GM19099 (cell line): ENCODE data around the gene KSR2.

Experiments used
- POLR2A ChIP-seq: IDR thresholded peaks from 3 replicates; pipeline ENCODE4 v1.6.1; 2011; ENCODE audit warnings: low read depth; ENCODE audit not compliant: insufficient read length; ENCODE audit errors: extremely low read depth

KSR2 gene

GRCh38 chr12:117439531-117440001 lies 529.2 kb downstream of the KSR2 start:
- no peak for TF ChIP-seq POLR2A

- TF ChIP-seq POLR2A: no peak
Measured at GRCh38 chr12:117438809-117439208, 530.0 kb downstream of the KSR2 start.

- no peak for TF ChIP-seq POLR2A
Measured at GRCh38 chr12:117437516-117438255, 531.1 kb downstream of the KSR2 start.

- TF ChIP-seq POLR2A: no peak
Measured at GRCh38 chr12:117433878-117434277, 534.9 kb downstream of the KSR2 start.

GRCh38 chr12:117430246-117430645 lies 538.5 kb downstream of the KSR2 start:
- no peak for TF ChIP-seq POLR2A

- TF ChIP-seq POLR2A: no peak
Measured at GRCh38 chr12:117427211-117427610, 541.6 kb downstream of the KSR2 start.

GRCh38 chr12:117421987-117422386 lies 546.8 kb downstream of the KSR2 start:
- TF ChIP-seq POLR2A: no peak

- no peak for TF ChIP-seq POLR2A
Measured at GRCh38 chr12:117421068-117421752, 547.6 kb downstream of the KSR2 start.

GRCh38 chr12:117417004-117417403 lies 551.8 kb downstream of the KSR2 start:
- TF ChIP-seq POLR2A: no peak

- TF ChIP-seq POLR2A: no peak
Measured at GRCh38 chr12:117412465-117413188, 556.2 kb downstream of the KSR2 start.

GRCh38 chr12:117409286-117409685 lies 559.5 kb downstream of the KSR2 start:
- TF ChIP-seq POLR2A: no peak

- no peak for TF ChIP-seq POLR2A
Measured at GRCh38 chr12:117408161-117408791, 560.5 kb downstream of the KSR2 start.

- TF ChIP-seq POLR2A: no peak
Measured at GRCh38 chr12:117404940-117405339, 563.9 kb downstream of the KSR2 start.

GRCh38 chr12:117404203-117404853 lies 564.5 kb downstream of the KSR2 start:
- no peak for TF ChIP-seq POLR2A
